Spinal cord (tissue), 10 donors: ENCODE results near the gene C1QTNF12. TPM values are rescaled to one million over a fixed set of nuclear protein-coding genes. Genes with fewer than 3 reads are reported as not detected.

Experiments used
- DNase-seq, 6 donors: peaks; one replicate each; pipeline versions ENCODE4 v3.0.0 to v3.0.0-alpha.2; 2013 to 2015; ENCODE audit warnings: low spot score in 6 of 6, low read depth in 4 of 6
- H3K27ac ChIP-seq: one replicate; pipeline ENCODE4 v1.5.1; 2013; ENCODE audit warnings: low read depth, low read length, control low read depth
- H3K27me3 ChIP-seq: one replicate; pipeline ENCODE4 v1.6.1; 2013; ENCODE audit warnings: low read length; ENCODE audit not compliant: control insufficient read depth, insufficient read depth
- H3K36me3 ChIP-seq: one replicate; pipeline ENCODE4 v1.6.1; 2013; ENCODE audit warnings: low read length; ENCODE audit not compliant: control insufficient read depth, insufficient read depth
- H3K4me1 ChIP-seq: one replicate; pipeline ENCODE4 v1.6.1; 2013; ENCODE audit warnings: low read length; ENCODE audit not compliant: control insufficient read depth, insufficient read depth
- H3K4me3 ChIP-seq: one replicate; pipeline ENCODE4 v1.5.1; 2013; ENCODE audit warnings: low read depth, low read length, control low read depth
- H3K9me3 ChIP-seq: one replicate; pipeline ENCODE4 v1.6.1; 2013; ENCODE audit warnings: low read length; ENCODE audit not compliant: control insufficient read depth, insufficient read depth
- WGBS: methylation state at CpG from one replicate; pipeline ENCODE4 v1.1.5; 2013; ENCODE audit warnings: missing lambda C conversion rate; ENCODE audit not compliant: insufficient coverage; 5-methylcytosine and 5-hydroxymethylcytosine counted together
- polyA plus RNA-seq, 2 donors: library from polyadenylated mRNA; unstranded; fragments of 120-200 nt; gene quantifications; one replicate each; pipeline ENCODE4 v1.2.1, GENCODE V29; 2013; ENCODE audit not compliant: insufficient read length in 2 of 2
- total RNA-seq, 2 donors: library from RNA; depleted of rRNA in 1 of 2; stranded (reverse); fragments of 120-200 nt in 1 of 2; fragments of >200 nt in 1 of 2; gene quantifications; one replicate each; pipeline versions ENCODE4 v1.2.3 to v1.2.4, GENCODE V29; 2013 to 2014
- donor health status: healthy.

Gene C1QTNF12
- total and polyA plus RNA-seq, 4 donors, result 1.4 to 10.4 (median 4.2) TPM

DNA sequence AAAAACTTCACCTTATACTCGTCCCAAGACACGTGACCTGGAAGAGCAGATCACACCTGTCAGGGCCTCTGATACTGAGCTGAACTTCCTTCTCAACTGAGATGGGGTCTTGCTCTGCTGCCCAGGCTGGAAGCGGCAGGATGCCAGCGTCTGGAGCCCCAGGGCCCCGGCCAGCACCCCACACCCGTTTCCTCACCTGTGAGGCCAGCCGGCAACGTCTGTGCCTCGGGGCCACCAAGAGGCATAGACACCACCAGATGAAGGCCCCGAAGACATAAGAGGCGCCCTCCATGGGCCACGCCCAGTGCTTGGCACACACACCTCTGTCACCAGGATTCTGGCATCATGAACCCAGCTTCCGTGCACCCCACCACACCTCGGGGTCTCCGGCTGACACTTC, 23.2 kb downstream of the C1QTNF12 start:
- Histone ChIP-seq H3K9me3 (no peaks in the 10 kb centered on the region), H3K27me3 (no peaks in the 10 kb centered on the region), H3K4me3 (no peak overlapping the region), H3K27ac (no peak overlapping the region), H3K36me3 (peaks cover 100% of the 10 kb centered on the region), H3K4me1 (no peaks in the 10 kb centered on the region)
- 98% methylated on average over 15 of the region's 15 CpGs for WGBS
- no peak for DNase-seq

DNA sequence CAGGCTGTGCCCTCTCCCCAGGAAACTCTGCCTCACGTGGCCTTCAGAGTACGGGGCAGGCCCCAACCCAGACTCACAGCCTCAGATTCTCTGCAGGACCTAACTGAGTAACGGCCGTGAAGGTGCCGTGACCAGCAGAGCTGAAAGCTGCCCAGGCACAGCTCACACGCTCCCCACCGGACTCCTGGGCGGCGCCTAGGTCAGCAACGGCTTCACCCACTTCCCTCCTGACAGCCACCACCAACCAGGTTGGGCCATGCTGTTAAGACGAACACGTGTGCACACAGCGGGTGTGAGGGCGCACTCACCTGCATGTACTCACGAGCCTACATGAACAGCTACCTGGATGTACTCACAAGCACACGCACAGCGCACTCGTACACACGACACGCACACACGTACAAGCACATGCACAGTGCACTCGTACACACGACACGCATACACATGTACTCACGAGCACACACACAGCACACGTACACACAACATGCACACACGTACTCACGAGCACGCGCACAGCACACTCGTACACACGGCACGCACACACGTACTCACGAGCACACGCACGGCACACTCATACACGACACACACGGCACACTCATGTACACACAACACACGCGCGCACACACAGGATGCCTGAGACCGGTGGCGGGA, 23.8 kb downstream of the C1QTNF12 start:
- Histone ChIP-seq H3K36me3 (peaks cover 100% of the 10 kb centered on the region), H3K4me1 (no peaks in the 10 kb centered on the region), H3K4me3 (no peak overlapping the region), H3K9me3 (no peaks in the 10 kb centered on the region), H3K27me3 (no peaks in the 10 kb centered on the region), H3K27ac (no peak overlapping the region)
- 94% methylated on average over 44 of the region's 44 CpGs for WGBS
- no peak for DNase-seq

DNA sequence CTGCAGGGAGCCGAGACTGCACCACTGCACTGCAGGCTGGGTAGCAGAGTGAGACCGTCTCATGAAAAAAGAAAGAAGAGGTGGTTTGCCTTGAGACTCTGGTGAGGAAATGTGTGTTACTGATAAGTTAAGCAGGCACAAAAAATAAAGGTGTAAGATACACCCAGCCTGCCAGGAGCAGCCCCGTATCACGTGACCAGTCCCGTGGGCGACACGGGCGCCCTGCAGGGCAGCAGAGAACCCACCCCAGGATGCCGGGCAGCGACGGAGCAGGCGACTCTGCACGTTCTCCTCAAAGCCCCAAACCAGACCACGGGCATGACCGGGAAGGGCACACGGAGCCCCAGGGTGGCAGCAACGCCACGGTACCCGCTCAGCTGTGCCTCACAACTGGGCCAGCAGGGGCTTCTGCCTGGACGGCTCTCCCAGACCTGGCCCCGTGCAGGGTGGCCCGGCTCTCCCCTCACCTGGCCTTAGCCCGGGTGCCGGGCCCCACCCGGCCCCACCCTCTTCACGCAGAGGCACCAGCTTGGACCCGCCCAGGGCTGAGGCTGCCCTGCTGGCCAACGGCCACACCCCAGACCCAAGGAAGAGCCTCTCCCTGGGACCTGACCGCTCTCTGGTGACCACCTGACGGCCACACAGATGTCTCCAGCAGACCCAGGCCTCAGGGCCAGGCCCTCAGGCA, 24.5 kb downstream of the C1QTNF12 start:
- no peaks in the 10 kb centered on the region for H3K4me1 ChIP-seq
- no peak overlapping the region for H3K4me3 ChIP-seq
- no peak for DNase-seq
- WGBS, result 90% methylated on average over 29 of the region's 30 CpGs
- peaks cover 100% of the 10 kb centered on the region for H3K36me3 ChIP-seq
- no peaks in the 10 kb centered on the region for H3K27me3 ChIP-seq
- no peak overlapping the region for H3K27ac ChIP-seq
- H3K9me3 ChIP-seq, result no peaks in the 10 kb centered on the region

DNA sequence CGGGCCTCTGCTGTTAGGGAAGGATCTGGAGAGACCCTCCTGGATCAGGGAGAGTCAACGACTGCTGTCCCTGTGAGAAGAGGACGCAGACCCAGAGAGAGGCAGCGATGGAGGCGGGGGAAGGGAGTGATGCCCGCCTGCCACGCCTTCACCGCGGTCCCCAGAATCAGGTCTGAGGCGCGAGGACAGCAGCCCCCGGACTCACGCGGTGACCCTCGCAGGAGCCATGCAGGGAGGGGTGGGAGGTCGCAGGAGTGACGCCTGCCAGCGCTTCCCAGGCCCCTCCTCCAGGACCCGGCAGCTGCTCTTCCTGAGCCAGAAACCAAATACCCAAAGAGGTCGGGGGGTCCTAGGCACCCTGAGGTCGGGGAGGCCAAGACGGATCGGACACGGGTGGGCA, 26.3 kb downstream of the C1QTNF12 start:
- H3K9me3 ChIP-seq, result no peaks in the 10 kb centered on the region
- no peaks in the 10 kb centered on the region for H3K27me3 ChIP-seq
- DNase-seq, result no peak
- H3K4me3 ChIP-seq, result no peak overlapping the region
- no peaks in the 10 kb centered on the region for H3K4me1 ChIP-seq
- peaks cover 100% of the 10 kb centered on the region for H3K36me3 ChIP-seq
- no peak overlapping the region for H3K27ac ChIP-seq
- 85% methylated on average over 24 of the region's 24 CpGs for WGBS

DNA sequence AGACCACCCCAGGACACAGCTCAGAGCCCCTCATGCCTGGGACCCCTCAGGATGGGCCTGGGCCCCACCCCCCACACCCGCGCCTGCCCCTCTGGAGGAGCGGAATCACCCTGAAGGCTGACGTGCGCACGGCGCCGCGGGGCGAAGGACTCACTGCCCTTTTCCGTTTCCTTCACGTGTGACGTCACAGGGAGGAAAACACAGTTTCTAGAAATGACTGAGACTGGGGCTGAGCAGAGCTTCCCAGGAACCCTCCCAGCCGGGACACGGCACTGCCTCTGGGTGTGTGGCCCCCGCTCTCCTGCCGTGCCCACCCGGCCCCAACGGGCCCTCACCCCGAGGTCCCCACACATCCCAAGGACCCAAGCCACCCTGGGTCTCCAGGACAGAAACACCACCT, 27.2 kb downstream of the C1QTNF12 start:
- H3K27me3 ChIP-seq, result no peaks in the 10 kb centered on the region
- H3K4me3 ChIP-seq, result no peak overlapping the region
- H3K36me3 ChIP-seq, result peaks cover 98% of the 10 kb centered on the region
- no peak for DNase-seq
- no peaks in the 10 kb centered on the region for H3K9me3 ChIP-seq
- 93% methylated on average over 16 of the region's 20 CpGs for WGBS
- no peak overlapping the region for H3K27ac ChIP-seq
- no peaks in the 10 kb centered on the region for H3K4me1 ChIP-seq

DNA sequence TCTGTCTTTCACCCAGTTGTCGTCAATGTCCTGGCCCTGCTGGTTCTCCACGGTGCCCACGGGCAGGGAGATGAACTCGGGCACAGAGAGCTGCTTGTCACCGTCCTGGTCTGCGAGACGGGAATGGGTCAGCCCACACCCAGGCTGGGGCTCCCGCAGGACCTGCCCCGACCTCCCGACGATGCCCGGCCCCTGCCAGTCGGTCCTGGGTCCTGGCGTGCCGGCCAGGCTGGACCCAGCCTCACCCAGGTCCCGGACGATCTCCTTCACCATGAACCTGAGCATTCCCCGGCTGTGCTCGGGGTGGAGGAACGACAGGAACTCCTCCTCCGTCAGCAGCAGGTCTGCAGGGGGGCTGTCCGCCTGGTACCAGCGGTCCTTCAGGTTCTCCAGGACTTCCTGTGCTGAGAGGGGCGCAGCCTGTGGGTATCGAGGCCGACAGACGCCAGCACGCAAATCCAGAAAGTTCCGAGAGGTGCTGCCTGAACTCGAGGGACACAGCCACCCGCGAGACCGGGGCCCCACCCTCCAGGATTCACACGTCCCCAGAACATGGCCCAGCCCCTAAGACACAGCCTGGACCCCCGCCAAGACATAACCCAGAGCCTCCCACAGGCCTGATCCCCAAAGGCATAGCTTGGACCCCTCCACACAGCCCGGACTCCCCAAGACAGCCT, 27.9 kb downstream of the C1QTNF12 start:
- no peaks in the 10 kb centered on the region for H3K9me3 ChIP-seq
- H3K4me3 ChIP-seq, result no peak overlapping the region
- H3K4me1 ChIP-seq, result no peaks in the 10 kb centered on the region
- DNase-seq, result no peak
- peaks cover 94% of the 10 kb centered on the region for H3K36me3 ChIP-seq
- no peak overlapping the region for H3K27ac ChIP-seq
- H3K27me3 ChIP-seq, result no peaks in the 10 kb centered on the region
- 93% methylated on average over 34 of the region's 36 CpGs for WGBS

GRCh38 chr1:1217621-1218523, 28.6 kb downstream of the C1QTNF12 start:
- no peak for DNase-seq
- 88% methylated on average over 52 of the region's 52 CpGs for WGBS
- H3K36me3 ChIP-seq, result peaks cover 91% of the 10 kb centered on the region
- H3K4me3 ChIP-seq, result no peak overlapping the region
- H3K4me1 ChIP-seq, result no peaks in the 10 kb centered on the region
- H3K27me3 ChIP-seq, result no peaks in the 10 kb centered on the region
- H3K9me3 ChIP-seq, result no peaks in the 10 kb centered on the region
- H3K27ac ChIP-seq, result no peak overlapping the region

DNA sequence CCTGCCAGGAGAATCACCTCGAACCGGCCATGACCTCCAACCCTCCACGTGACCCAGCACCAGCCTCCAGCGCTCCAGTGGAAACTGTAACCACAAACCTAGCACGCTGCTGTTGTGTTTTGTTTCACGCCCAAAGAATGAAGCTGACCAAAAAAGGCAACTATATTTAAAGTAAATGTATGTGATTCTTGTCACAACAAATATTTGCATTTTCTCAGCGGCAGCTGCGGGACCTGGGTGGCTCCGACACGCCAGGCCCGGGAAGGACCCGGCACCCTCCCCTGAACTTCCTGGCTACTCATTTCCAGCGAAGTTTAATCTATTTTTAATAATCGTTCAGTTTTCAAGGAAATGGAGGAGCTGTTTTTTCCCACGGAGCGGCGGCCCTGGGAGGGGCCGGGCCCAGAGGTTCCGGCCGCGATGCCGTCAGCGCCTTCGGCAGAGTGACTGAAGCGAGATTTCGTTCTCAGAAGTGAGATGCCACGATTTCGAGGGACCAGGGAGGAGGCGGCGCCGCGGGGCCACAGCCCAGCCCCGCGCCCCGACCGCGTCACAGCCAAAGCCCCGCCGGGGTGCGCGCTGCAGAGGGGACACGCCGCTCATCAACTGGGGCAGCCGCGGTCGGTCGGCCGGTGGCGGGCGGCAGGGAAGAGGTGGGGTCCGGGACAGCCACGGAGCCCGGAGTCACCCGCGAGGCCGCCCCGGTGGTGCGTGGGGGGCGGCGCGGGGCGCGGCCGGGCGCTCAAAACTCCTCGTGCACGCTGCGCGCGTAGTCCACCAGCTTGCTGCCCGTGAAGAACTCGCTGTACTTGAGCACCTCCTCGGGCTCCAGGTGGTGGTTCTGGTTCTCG, 29.5 kb downstream of the C1QTNF12 start:
- peaks cover 82% of the 10 kb centered on the region for H3K36me3 ChIP-seq
- no peak overlapping the region for H3K27ac ChIP-seq

More for the DNA sequence above, 29.5 kb downstream of the C1QTNF12 start:
- H3K27me3 ChIP-seq, result no peaks in the 10 kb centered on the region
- 96% methylated on average over 69 of the region's 74 CpGs for WGBS
- H3K4me3 ChIP-seq, result no peak overlapping the region
- no peaks in the 10 kb centered on the region for H3K9me3 ChIP-seq
- no peaks in the 10 kb centered on the region for H3K4me1 ChIP-seq
- DNase-seq, result no peak
